GM23338 (cell line): Measurements from ENCODE around the gene ZNF723. TPM values are rescaled to one million over a fixed set of nuclear protein-coding genes. Genes with fewer than 3 reads are reported as not detected.

ENCODE experiments used
- ATAC-seq: fragments of 200-7000 bp; cut with Tn5 transposase; 3 replicates; pipeline ENCODE4 v1.9.1; 2020
- DNase-seq: peaks from one replicate; pipeline ENCODE4 v3.0.0-alpha.2; 2015; ENCODE audit warnings: low spot score
- H2AFZ ChIP-seq: fragments of 200-600 bp; sonication (generic); 2 replicates; pipeline ENCODE4 v1.8.0; 2016; ENCODE audit warnings: antibody characterized with exemption, mild to moderate bottlenecking, moderate library complexity
- H3F3A ChIP-seq: fragments of 200-600 bp; sonication (generic); replicated peaks from 2 replicates; pipeline ENCODE4 v1.8.0; 2017; ENCODE audit warnings: antibody characterized with exemption, mixed run types, low read depth
- H3K27ac ChIP-seq: fragments of 200-600 bp; sonication (generic); 2 replicates; pipeline ENCODE4 v1.6.1; 2016; ENCODE audit warnings: low read depth
- H3K27me3 ChIP-seq: fragments of 200-600 bp; sonication (generic); 2 replicates; pipeline ENCODE4 v1.8.0; 2016; ENCODE audit warnings: mild to moderate bottlenecking, mixed run types, moderate library complexity; ENCODE audit not compliant: insufficient read depth
- H3K36me3 ChIP-seq: fragments of 200-600 bp; sonication (generic); 2 replicates; pipeline ENCODE4 v1.8.0; 2016; ENCODE audit warnings: mild to moderate bottlenecking; ENCODE audit not compliant: insufficient read depth
- H3K4me1 ChIP-seq: fragments of 200-600 bp; sonication (generic); 2 replicates; pipeline ENCODE4 v1.8.0; 2016; ENCODE audit warnings: mild to moderate bottlenecking, moderate library complexity; ENCODE audit not compliant: insufficient read depth
- H3K4me2 ChIP-seq: fragments of 200-600 bp; sonication (generic); 2 replicates; pipeline ENCODE4 v1.7.1; 2017; ENCODE audit warnings: mixed run types
- H3K4me3 ChIP-seq: fragments of 200-600 bp; sonication (generic); 2 replicates; pipeline ENCODE4 v1.6.1; 2016; ENCODE audit warnings: mixed run types
- H3K79me2 ChIP-seq: fragments of 200-600 bp; sonication (generic); replicated peaks from 2 replicates; pipeline ENCODE4 v1.8.0; 2017; ENCODE audit warnings: mild to moderate bottlenecking; ENCODE audit not compliant: insufficient read depth
- H3K9me2 ChIP-seq: fragments of 200-600 bp; sonication (generic); 2 replicates; pipeline ENCODE4 v1.8.0; 2017; ENCODE audit not compliant: insufficient read depth
- H4K20me1 ChIP-seq: fragments of 200-600 bp; sonication (generic); replicated peaks from 2 replicates; pipeline ENCODE4 v1.8.0; 2017; ENCODE audit warnings: mild to moderate bottlenecking; ENCODE audit not compliant: insufficient read depth
- H3K27ac Mint-ChIP-seq: 2 replicates; pipeline ENCODE4 v1.8.0; 2020; ENCODE audit warnings: inconsistent platforms, mild to moderate bottlenecking, moderate library complexity, mixed read lengths
- H3K27me3 Mint-ChIP-seq: 3 replicates; pipeline ENCODE4 v1.8.0; 2022; ENCODE audit warnings: low read depth, mild to moderate bottlenecking, moderate library complexity, mixed read lengths, inconsistent platforms; ENCODE audit not compliant: insufficient read depth, poor library complexity
- H3K36me3 Mint-ChIP-seq: 3 replicates; pipeline ENCODE4 v1.8.0; 2021; ENCODE audit warnings: low read depth, mild to moderate bottlenecking, inconsistent platforms, moderate library complexity, mixed read lengths
- H3K4me1 Mint-ChIP-seq: 3 replicates; pipeline ENCODE4 v1.8.0; 2020; ENCODE audit warnings: mild to moderate bottlenecking, inconsistent platforms, mixed read lengths
- H3K4me3 Mint-ChIP-seq: 3 replicates; pipeline ENCODE4 v1.8.0; 2021; ENCODE audit warnings: moderate library complexity, mild to moderate bottlenecking, inconsistent platforms, mixed read lengths
- H3K9me3 Mint-ChIP-seq: 3 replicates; pipeline ENCODE4 v1.8.0; 2020; ENCODE audit warnings: moderate library complexity, mild to moderate bottlenecking, inconsistent platforms, mixed read lengths
- EZH2 ChIP-seq: fragments of 200-600 bp; sonication (generic); IDR thresholded peaks from one replicate; pipeline ENCODE4 v1.8.0; 2017; ENCODE audit warnings: antibody characterized with exemption, mild to moderate bottlenecking, low read depth; ENCODE audit not compliant: unreplicated experiment
- JUNB ChIP-seq: IDR thresholded peaks from one replicate; pipeline ENCODE4 v1.6.1; 2016; ENCODE audit warnings: antibody characterized with exemption; ENCODE audit not compliant: unreplicated experiment
- NANOG ChIP-seq: IDR thresholded peaks from 2 replicates; pipeline ENCODE4 v1.6.1; 2016; ENCODE audit warnings: antibody characterized with exemption, borderline replicate concordance
- STAT1 ChIP-seq: IDR thresholded peaks from one replicate; pipeline ENCODE4 v1.6.1; 2016; ENCODE audit warnings: antibody characterized with exemption; ENCODE audit not compliant: unreplicated experiment
- ZNF331 ChIP-seq: fragments of 250-450 bp; sonication (Bioruptor Pico); IDR thresholded peaks from 2 replicates; pipeline ENCODE4 v1.5.0; 2020; ENCODE audit warnings: low read depth, mild to moderate bottlenecking, moderate library complexity
- polyA plus RNA-seq: library from polyadenylated mRNA; unstranded; fragments of >200 nt; fragmentation: Nextera tagmentation; extraction: Ambion mirVana; gene quantifications from 2 replicates; pipeline ENCODE4 v1.2.1, GENCODE V29; 2016
- small RNA-seq: library from RNA; depleted of rRNA; stranded (forward); fragments of <200 nt; gene quantifications from one replicate; pipeline ENCODE3, GENCODE V24; 2014; ENCODE audit warnings: low replicate concordance
- total RNA-seq: library from RNA; depleted of rRNA; stranded (reverse); fragments of >200 nt; shearing (Covaris generic); gene quantifications from 2 replicates; pipeline ENCODE4 v1.2.3, GENCODE V29; 2014; rRNA removed
- TF ChIP-seq, protein P1 (sequence below), 2 experiments: fragments of 200-600 bp in 1 of 2; sonication (generic) in 1 of 2; conservative IDR thresholded peaks; 2 replicates each; pipeline versions ENCODE4 v1.5.1 to v1.6.1; 2016 to 2017; ENCODE audit warnings: antibody characterized with exemption in 2 of 2, low read depth in 2 of 2, mild to moderate bottlenecking in 2 of 2, moderate library complexity in 1 of 2

The ZNF723 gene
- total and polyA plus RNA-seq, 2 experiments from 2014 or later: 0.29 to 0.59 TPM

DNA sequence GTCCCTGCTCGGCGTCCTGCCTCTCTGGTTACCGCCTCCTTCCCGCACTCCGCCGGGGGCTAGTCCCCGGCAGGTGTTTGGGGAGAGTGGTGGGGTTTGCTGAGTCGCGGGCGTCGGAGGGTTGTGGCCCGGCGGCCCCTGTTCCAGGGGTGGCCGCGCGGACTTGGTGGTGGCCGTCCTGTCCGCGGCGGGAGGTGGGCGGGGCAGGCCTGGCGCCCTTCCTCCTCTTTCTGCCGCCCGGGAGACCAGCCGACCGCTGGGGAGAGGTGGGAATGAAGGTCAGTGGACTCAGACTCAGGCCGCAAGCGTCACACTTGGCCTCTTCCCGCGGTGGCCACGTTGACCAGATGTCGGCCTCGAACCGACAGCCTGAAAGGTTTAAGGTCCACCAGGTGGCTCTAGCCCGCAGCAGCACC, 61.8 kb downstream of the ZNF723 start:
- Mint-ChIP-seq H3K4me3 (no peak overlapping the region), H3K36me3 (peaks cover 33% of the 10 kb centered on the region), H3K9me3 (peaks cover 89% of the 10 kb centered on the region), H3K4me1 (no peaks in the 10 kb centered on the region), H3K27me3 (peaks cover 2% of the 10 kb centered on the region), H3K27ac (no peak overlapping the region)
- peak; percentile 5 for DNase-seq
- Histone ChIP-seq H2AFZ (no peak overlapping the region), H3K4me3 (no peak overlapping the region), H3K4me2 (no peak overlapping the region), H3K79me2 (no peaks in the 10 kb centered on the region), H3K9me2 (no peaks in the 10 kb centered on the region), H3K4me1 (no peaks in the 10 kb centered on the region), H4K20me1 (no peaks in the 10 kb centered on the region), H3K27ac (no peak overlapping the region), H3F3A (no peaks in the 10 kb centered on the region), H3K36me3 (peaks cover 4% of the 10 kb centered on the region; the same call in 1 of the 2 replicates), H3K27me3 (no peaks in the 10 kb centered on the region)
- TF ChIP-seq, protein P1, sequence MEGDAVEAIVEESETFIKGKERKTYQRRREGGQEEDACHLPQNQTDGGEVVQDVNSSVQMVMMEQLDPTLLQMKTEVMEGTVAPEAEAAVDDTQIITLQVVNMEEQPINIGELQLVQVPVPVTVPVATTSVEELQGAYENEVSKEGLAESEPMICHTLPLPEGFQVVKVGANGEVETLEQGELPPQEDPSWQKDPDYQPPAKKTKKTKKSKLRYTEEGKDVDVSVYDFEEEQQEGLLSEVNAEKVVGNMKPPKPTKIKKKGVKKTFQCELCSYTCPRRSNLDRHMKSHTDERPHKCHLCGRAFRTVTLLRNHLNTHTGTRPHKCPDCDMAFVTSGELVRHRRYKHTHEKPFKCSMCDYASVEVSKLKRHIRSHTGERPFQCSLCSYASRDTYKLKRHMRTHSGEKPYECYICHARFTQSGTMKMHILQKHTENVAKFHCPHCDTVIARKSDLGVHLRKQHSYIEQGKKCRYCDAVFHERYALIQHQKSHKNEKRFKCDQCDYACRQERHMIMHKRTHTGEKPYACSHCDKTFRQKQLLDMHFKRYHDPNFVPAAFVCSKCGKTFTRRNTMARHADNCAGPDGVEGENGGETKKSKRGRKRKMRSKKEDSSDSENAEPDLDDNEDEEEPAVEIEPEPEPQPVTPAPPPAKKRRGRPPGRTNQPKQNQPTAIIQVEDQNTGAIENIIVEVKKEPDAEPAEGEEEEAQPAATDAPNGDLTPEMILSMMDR (conservative IDR thresholded peaks at IDR 0.05; ENCODE audit: low read depth in 2 of 2): peak in 1 of 2 experiments; percentile 23; a peak in 1 of 4 replicates
- TF ChIP-seq NANOG (no peak), EZH2 (no peak), ZNF331 (CRISPR knock-in tag) (no peak), STAT1 (no peak)
- no peak for ATAC-seq

DNA sequence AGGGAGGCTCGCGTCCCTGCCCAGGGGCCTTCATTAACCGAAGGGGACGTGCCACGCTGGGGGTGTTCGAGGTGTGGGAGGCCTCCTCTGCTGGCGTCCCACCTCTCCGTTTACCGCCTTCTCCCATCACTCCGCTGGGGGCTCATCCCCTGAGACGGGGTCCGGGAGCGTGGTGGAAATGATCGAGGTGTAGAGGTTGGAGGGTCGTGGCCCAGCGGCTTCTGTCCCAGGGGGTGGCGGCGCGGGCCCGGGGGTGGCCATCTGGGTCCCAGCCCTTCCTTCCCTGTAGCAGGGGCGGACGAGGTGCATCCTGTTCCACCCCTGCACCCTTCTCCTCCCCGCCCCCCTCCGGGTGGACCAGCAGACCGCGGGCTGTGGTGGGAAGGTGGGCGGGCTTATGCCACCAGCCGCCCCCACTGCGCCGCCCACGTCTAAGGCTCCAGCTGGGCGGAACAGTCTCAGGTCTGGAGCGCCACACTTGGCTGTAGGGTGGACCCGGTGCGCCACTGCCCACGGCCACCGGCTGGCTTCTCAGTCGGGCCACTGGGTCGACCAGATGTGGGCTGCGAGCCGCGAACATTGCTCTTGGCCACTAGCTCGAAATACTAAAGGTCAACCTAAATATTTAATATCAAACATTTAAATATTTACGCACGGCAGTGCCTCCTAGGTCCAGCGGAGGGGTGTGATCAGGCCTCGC, 69.5 kb downstream of the ZNF723 start:
- Mint-ChIP-seq H3K27me3 (peaks cover 7% of the 10 kb centered on the region), H3K9me3 (peaks cover 94% of the 10 kb centered on the region), H3K4me1 (no peaks in the 10 kb centered on the region)

More for the DNA sequence above, 69.5 kb downstream of the ZNF723 start:
- H3K27ac ChIP-seq: no peak overlapping the region
- ATAC-seq: no peak
- no peak overlapping the region for H3K4me3 ChIP-seq
- no peak for DNase-seq
- no peaks in the 10 kb centered on the region for H3K27me3 ChIP-seq
- H3K9me2 ChIP-seq: no peaks in the 10 kb centered on the region
- H3K36me3 Mint-ChIP-seq: peaks cover 50% of the 10 kb centered on the region
- no peaks in the 10 kb centered on the region for H3K4me1 ChIP-seq
- H3F3A ChIP-seq: no peaks in the 10 kb centered on the region
- no peak overlapping the region for H3K4me2 ChIP-seq
- H3K27ac Mint-ChIP-seq: no peak overlapping the region
- H3K36me3 ChIP-seq: peaks cover 4% of the 10 kb centered on the region; the same call in 1 of the 2 replicates
- no peaks in the 10 kb centered on the region for H4K20me1 ChIP-seq
- no peaks in the 10 kb centered on the region for H3K79me2 ChIP-seq
- H2AFZ ChIP-seq: no peak overlapping the region
- TF ChIP-seq JUNB (no peak), EZH2 (no peak)
- no peak overlapping the region for H3K4me3 Mint-ChIP-seq

Small RNA genes within 50 kb of the gene (small RNA-seq; reads per million reads assigned to genes)
- not detected for gene VN1R88P

Other genes starting within 250 kb of the ZNF723 start
- 0.21 and 0.39 TPM in 2 replicates for gene ZNF492, start 198.0 kb upstream of the ZNF723 start, total RNA-seq
- 0.10 and 0.26 TPM in 2 replicates for gene ZNF492, start 198.0 kb upstream of the ZNF723 start, polyA plus RNA-seq
- gene ZNF99, start 48.1 kb upstream of the ZNF723 start, total RNA-seq: 0.03 TPM in 1 of 2 replicates, not detected in the other
- not detected in 2 replicates for gene ZNF99, start 48.1 kb upstream of the ZNF723 start, polyA plus RNA-seq
- 0.10 TPM in 1 of 2 replicates, not detected in the other for gene ZNF728, start 170.9 kb downstream of the ZNF723 start, total RNA-seq
- gene ZNF728, start 170.9 kb downstream of the ZNF723 start, polyA plus RNA-seq: not detected in 2 replicates